Measurements from ENCODE around the gene PCYT2.

Gene PCYT2

GRCh38 chr17:81942167-81942553 is 31.0 kb upstream of the PCYT2 start:
- DNase-seq (ENCODE audit: low spot score), result no peak

DNA sequence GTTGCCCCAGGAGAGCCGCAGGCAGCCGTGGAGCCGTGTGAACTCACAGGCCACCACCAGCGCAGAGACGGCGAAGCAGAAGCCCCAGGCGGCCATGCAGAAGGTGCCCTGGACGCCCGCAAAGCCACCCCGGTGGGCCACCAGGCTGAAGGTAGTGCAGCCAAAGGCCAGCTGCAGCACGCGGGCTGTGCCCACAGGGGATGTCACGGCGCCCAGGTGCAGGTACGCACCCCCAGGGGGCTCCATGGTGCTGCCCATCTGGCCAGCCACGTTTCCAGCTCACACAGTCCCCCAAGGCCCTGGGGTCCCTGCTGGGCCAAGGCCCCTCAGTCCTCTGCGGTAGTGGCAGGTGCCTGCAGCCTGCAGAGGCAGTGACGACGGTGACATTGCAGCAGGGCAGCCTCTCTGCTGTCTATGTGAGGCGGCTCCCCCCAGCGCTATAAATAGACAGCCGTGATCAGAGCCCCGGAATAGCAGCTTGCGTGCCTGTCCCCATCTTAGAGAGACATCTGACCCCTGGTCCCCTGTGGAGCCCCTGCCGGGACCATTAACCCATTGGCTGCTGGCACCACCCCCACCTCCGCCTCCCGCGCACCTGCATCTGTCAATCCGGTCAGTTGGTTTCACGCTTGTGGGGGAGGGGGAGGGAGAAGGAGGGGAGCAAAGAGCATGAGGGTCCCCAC is 30.4 kb upstream of the PCYT2 start:
- no peak for DNase-seq (ENCODE audit: low spot score)

- no peak for DNase-seq (ENCODE audit: low spot score)
Observed at GRCh38 chr17:81940538-81941483, 29.6 kb upstream of the PCYT2 start.

GRCh38 chr17:81939881-81940385 is 28.7 kb upstream of the PCYT2 start:
- DNase-seq (ENCODE audit: low spot score), result peak; percentile 49

DNA sequence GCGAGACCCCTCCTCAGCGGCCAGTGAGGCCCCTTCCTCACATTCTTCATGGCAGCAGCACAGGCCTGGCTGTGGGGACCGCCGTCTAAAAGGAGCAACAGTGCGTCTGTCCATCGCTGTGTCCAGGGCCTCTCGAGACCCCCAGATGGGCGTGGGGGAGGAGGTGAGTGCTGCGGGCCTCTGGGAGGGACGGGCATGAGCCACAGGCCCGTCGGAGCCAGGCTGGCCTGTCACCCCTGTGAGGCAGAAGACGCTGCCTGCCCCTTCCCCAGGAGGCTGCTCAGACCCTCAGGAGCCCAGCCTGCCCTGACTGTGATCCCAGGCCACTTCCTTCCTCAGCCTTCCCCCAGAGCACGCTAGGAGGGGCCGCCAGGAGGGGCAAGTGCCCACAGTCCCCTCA is 28.0 kb upstream of the PCYT2 start:
- no peak for DNase-seq (ENCODE audit: low spot score)

DNA sequence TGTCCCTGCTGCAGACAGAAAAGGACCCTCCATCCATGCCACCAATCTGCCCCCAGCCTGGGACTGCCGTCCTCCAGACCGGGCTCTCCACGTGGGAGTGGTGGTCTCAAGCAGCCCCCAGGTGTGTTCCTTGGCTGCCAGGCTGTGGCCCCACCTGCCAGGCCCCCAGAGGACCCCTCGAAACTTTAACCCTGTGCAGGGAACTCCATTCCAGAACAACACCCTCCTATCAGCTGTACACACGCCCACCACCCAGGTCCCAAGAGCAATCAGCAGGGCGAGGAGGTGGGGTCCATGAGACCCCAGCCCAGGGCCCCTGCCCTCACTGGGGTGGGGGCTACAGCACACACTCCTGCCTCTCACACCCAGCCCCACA is 24.5 kb upstream of the PCYT2 start:
- DNase-seq (ENCODE audit: low spot score), result no peak

DNA sequence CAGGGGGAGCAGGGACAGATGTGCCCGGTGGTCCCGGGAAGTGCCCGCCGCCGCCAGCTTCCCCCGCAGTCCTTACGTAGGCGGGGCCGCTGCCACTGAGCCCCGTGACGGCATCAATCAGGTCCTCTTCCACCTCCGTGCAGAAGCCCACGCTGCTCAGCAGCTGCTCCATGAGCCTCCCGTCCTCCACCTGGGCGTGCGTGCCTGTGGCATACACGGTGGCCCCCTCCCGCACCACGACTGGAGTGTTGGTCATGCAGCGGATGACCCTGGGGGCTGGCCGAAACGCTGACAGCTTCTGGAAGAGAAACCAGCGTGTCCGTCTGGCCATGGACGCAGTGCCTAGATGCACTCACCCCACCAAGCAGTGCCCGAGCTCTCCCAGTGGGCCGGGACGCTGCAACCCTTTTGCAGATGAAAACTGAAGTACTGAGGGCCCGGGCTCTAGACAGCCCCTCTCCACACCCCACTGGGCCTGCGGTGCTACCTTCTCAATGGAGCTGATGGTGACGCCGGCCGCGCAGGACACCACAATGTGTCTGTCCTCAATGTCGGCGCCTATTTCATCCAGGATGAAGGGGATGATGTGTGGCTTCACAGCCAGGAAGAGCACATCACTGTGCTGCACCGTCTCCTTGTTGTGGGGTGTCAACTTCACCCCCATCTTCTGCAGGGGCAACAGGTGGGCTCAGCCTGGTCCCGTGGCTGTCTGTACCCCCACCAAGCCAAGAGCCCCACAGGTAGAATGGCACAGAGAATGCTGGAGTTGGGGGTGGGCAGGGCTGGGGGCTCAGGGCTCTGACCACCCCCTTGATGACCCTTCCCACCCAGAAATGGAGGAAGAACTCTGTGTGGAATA is 23.9 kb upstream of the PCYT2 start:
- DNase-seq (ENCODE audit: low spot score), result no peak

DNA sequence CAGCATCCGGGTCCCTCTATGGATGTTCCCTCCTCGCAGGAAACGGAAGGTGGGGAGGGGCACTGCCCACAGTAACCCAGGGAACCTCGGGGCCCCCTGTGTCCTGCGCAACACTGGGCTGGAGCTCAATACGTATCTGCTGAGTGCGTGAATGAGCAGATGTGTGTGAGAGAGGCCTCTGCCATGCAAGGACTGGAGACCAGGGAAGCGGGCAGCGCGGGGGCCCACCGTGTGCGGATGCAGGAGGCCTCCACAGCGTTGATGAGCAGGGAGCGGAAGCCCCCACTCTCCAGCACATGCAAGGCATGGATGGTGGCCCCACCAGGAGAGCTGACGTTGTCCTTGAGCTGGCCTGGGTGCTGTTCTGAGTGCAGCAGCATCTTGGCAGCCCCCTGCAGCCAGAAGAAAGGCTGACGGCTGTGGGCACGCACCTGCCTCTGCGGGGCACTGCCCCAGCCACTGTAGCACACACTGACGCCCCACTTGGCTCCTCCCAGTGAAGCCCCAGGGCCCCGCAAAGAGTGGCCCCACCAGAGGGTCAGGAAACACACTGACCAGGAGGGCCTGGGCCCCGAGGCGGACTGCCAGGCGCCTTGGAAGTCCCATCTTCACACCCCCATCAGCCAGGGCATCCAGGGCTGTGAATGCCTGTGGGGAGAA is 23.0 kb upstream of the PCYT2 start:
- no peak for DNase-seq (ENCODE audit: low spot score)

DNA sequence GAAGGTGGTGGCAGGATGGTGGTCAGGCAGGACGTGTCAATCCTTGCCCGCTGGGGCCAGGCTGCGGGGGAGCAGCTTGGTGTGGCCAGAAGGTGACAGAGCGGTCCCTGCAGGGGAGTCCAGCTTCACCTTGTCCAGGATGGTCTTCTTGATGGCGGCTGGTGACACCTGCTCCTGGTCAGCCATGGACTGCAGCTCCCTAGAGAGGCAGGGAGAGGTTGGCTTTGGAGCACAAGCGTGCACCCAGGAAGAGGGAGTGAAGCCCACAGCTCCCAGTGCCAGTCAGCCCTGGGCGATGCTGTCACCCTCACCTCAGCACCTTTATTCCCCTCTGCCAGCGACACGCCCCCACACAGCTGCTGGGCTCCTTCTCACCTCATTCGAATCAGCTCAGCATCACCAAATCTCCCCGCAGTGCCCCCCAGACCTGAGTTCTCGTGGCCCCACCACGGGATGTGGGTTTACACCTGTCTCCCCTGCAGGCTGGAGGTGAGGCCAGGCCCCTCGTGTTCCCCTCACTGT is 22.0 kb upstream of the PCYT2 start:
- DNase-seq (ENCODE audit: low spot score), result no peak

GRCh38 chr17:81932333-81932983 is 21.3 kb upstream of the PCYT2 start:
- no peak for DNase-seq (ENCODE audit: low spot score)

GRCh38 chr17:81931557-81932332 is 20.5 kb upstream of the PCYT2 start:
- DNase-seq (ENCODE audit: low spot score), result no peak

DNA sequence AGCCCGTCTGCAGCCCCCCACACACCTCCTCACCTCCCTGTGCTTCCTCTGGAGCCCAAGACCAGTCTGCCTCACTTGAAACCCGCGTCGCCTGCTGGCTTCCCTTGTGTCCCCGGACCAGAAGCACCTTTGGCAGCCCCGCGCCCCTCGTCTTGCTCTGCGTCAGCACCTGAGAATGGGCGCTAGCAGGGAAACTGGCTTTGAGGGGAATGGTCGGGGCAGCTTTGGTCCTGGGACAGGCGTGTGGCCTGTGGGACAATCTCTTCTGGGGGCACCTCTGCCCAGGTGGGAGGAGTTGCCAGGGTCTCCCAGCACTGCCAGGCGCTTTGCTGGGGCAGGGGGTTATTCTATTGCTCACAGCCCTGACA is 20.0 kb upstream of the PCYT2 start:
- no peak for DNase-seq (ENCODE audit: low spot score)

GRCh38 chr17:81930142-81931125 is 19.2 kb upstream of the PCYT2 start:
- DNase-seq (ENCODE audit: low spot score), result no peak

DNA sequence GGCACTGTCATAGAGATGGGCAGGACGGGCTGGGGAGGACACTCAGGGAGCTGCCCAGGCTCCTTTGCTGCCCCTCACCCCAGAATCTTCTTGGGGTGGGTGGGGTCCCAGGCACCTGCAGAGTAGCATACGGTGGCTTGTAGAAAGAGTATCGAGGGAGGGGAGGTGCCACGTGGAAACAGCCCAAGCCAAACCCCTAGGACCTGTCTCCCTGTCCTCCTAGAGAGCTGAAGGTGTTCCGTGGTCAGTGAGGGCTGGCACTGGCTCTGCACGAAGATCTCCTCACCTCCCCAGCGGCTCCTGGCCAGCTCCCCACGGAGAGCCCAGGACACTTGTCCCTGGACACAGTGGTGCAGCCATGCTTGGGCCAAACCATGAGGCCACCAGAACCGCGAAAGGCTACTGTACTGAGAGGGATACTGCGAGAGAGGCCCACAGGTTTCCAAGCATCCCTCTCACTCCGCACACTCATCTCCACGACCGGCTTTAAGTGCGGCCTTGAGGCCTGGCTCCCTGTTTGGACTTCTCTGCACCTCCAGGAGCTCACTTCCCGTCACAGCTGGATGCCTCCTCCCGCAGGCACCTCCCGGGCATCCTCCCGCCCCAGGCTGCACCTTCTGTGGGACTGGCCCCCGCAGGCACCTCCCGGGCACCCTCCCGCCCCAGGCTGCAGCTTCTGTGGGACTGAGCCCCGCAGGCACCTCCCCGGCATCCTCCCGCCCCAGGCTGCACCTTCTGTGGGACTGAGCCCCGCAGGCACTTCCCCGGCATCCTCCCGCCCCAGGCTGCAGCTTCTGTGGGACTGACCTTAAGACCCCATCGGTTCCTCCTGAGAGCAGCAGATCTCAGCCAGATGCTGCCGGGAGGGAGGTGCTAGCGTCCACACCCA is 18.3 kb upstream of the PCYT2 start:
- DNase-seq (ENCODE audit: low spot score), result no peak

DNA sequence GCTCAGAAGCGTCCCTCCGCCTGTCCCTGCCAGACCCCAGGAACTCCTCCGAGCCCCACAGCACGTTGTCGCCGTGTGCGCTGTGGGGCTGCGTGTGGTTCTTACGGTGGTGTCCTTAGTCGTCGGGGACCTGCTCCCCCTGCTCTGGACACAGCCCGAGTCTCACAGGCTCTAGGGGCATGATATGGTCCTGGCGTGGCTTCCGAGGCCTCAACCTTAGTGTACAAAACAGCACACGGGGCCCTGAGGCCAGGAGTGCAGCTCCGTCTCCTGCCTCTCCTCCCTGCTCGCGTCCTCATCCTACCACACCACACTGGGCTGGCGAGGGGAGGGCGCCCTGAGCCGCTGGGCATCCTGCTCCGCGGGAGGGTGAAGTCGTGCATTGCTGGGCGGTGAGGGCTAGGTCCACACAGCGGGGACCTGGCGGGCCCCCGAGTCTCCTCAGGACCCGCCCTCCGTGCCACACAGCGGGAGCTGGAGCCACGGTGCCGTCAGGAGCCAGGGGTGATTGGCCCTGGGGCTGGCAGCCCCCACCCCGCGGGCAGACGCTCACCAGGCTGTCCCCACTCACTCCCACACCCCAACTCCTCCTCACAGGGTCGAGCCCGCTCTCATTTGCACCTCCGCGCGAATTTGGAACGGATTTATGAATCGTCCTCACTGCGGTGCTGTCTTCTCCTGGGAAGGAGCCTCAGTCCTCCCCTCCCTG is 17.5 kb upstream of the PCYT2 start:
- DNase-seq (ENCODE audit: low spot score), result no peak

GRCh38 chr17:81927653-81928543 is 16.7 kb upstream of the PCYT2 start, which contains the start of gene MAFG:
TSS of gene MAFG (minus strand) at chr17:81927735. CDS start at chr17:81923185, 4,550 bp downstream.
- DNase-seq (ENCODE audit: low spot score), result peak; percentile 93

Data from cerebellar cortex (tissue), 1 donor.